ENCODE results near the gene SPEF1.

GRCh38 chr20:3739054-3739925, 42.0 kb downstream of the SPEF1 start:
- TF ChIP-seq TAF1 (IDR thresholded peaks at IDR 0.05; ENCODE audit: low read depth, low read length), result no peak
- TF ChIP-seq POLR2AphosphoS5 (IDR thresholded peaks at IDR 0.05; ENCODE audit: low read depth, low read length), result no peak
- no peak for TF ChIP-seq POLR2A (IDR thresholded peaks at IDR 0.05; ENCODE audit: low read depth, low read length)
- TF ChIP-seq SPI1 (IDR thresholded peaks at IDR 0.05; ENCODE audit: low read depth, low read length), result no peak
